Fibroblast of gingiva (primary cell): ENCODE measurements around the gene MEDAG.

Experiments
- DNase-seq: peaks from one replicate; pipeline ENCODE4 v3.0.0-alpha.2; 2011; ENCODE audit warnings: low read depth

The MEDAG gene

GRCh38 chr13:30872685-30873461 lies 33.2 kb upstream of the MEDAG start:
- DNase-seq = peak; percentile 77

- no peak for DNase-seq
Observed at GRCh38 chr13:30873499-30873898, 32.6 kb upstream of the MEDAG start.

GRCh38 chr13:30874111-30874510 lies 32.0 kb upstream of the MEDAG start:
- DNase-seq = no peak

- DNase-seq = no peak
Observed at GRCh38 chr13:30874561-30874960, 31.5 kb upstream of the MEDAG start.

- DNase-seq = peak; percentile 69
Observed at GRCh38 chr13:30877335-30877734, 28.7 kb upstream of the MEDAG start.

- DNase-seq = peak; percentile 80
Observed at GRCh38 chr13:30880151-30880855, 25.8 kb upstream of the MEDAG start.

- peak; percentile 96 for DNase-seq
Observed at GRCh38 chr13:30880856-30881155, 25.3 kb upstream of the MEDAG start.

GRCh38 chr13:30881191-30881651 lies 24.9 kb upstream of the MEDAG start:
- no peak for DNase-seq

- no peak for DNase-seq
Observed at GRCh38 chr13:30882026-30882850, 23.8 kb upstream of the MEDAG start.

- DNase-seq = no peak
Observed at GRCh38 chr13:30882996-30883766, 22.9 kb upstream of the MEDAG start.

GRCh38 chr13:30884543-30884942 lies 21.5 kb upstream of the MEDAG start:
- no peak for DNase-seq

- DNase-seq = no peak
Observed at GRCh38 chr13:30889196-30889690, 16.8 kb upstream of the MEDAG start.

- DNase-seq = peak; percentile 26
Observed at GRCh38 chr13:30892966-30893365, 13.1 kb upstream of the MEDAG start.

GRCh38 chr13:30895773-30896172 lies 10.3 kb upstream of the MEDAG start:
- peak; percentile 95 for DNase-seq

- DNase-seq = no peak
Observed at GRCh38 chr13:30898070-30898469, 8.0 kb upstream of the MEDAG start.

GRCh38 chr13:30898678-30899241 lies 7.3 kb upstream of the MEDAG start:
- peak; percentile 97 for DNase-seq

GRCh38 chr13:30900436-30900835 lies 5.6 kb upstream of the MEDAG start:
- DNase-seq = no peak

GRCh38 chr13:30900952-30901749 lies 4.9 kb upstream of the MEDAG start:
- DNase-seq = no peak

GRCh38 chr13:30904043-30904442 lies 2.0 kb upstream of the MEDAG start:
- no peak for DNase-seq

GRCh38 chr13:30906411-30907051 lies 460 bp downstream of the MEDAG start:
- no peak for DNase-seq
